K562 (cell line): ENCODE data around the gene ATP5PD. TPM values are rescaled to one million over a fixed set of nuclear protein-coding genes. Genes with fewer than 3 reads are reported as not detected.

Source experiments
- E2F3 ChIP-seq: fragments of 250-450 bp; sonication (Bioruptor Pico); IDR thresholded peaks from 2 replicates; pipeline ENCODE4 v1.4.0; 2020; ENCODE audit warnings: mild to moderate bottlenecking
- ERF ChIP-seq: fragments of 450-650 bp; formaldehyde crosslinking; IDR thresholded peaks from 2 replicates; pipeline ENCODE4 v1.4.0; 2020; ENCODE audit warnings: mild to moderate bottlenecking, mixed read lengths
- ETV6 ChIP-seq, 3 experiments: fragments of 150-350 bp in 1 of 3; sonication (generic) in 1 of 3; formaldehyde crosslinking in 1 of 3; IDR thresholded peaks; 2 replicates each; pipeline versions ENCODE4 v1.6.1 to v1.8.0; 2014 to 2022; ENCODE audit warnings: borderline replicate concordance in 2 of 3, low read depth in 2 of 3, antibody characterized with exemption in 1 of 3, low read length in 1 of 3, mild to moderate bottlenecking in 1 of 3, missing genetic modification reagents in 1 of 3
- HCFC1 ChIP-seq: IDR thresholded peaks from 2 replicates; pipeline ENCODE4 v1.6.1; 2012; ENCODE audit warnings: low read depth, low read length, improper control_type of control experiment
- HMBOX1 ChIP-seq: sonication (generic); IDR thresholded peaks from 2 replicates; pipeline ENCODE4 v1.6.1; 2016
- L3MBTL2 ChIP-seq: fragments of 450-650 bp; IDR thresholded peaks from 2 replicates; pipeline ENCODE4 v1.6.1; 2016; ENCODE audit warnings: mild to moderate bottlenecking, moderate library complexity
- PCBP1 ChIP-seq: fragments of 200-400 bp; formaldehyde crosslinking; IDR thresholded peaks from 2 replicates; pipeline ENCODE4 v1.6.1; 2018; ENCODE audit warnings: mild to moderate bottlenecking, low read depth, low read length; ENCODE audit not compliant: poor library complexity, severe bottlenecking
- POLR2H ChIP-seq: IDR thresholded peaks from 2 replicates; pipeline ENCODE4 v1.6.1; 2016; ENCODE audit warnings: missing genetic modification characterization, low read depth, mild to moderate bottlenecking, control low read depth, missing compliant biosample characterization, moderate library complexity
- RBM25 ChIP-seq: fragments of 200-400 bp; formaldehyde crosslinking; IDR thresholded peaks from 2 replicates; pipeline ENCODE4 v1.6.1; 2018; ENCODE audit warnings: low read length, low read depth, moderate library complexity; ENCODE audit not compliant: severe bottlenecking
- SAFB2 ChIP-seq: fragments of 200-400 bp; formaldehyde crosslinking; IDR thresholded peaks from 2 replicates; pipeline ENCODE4 v1.6.1; 2018; ENCODE audit warnings: borderline replicate concordance, low read length, low read depth, moderate library complexity; ENCODE audit not compliant: severe bottlenecking
- SMAD4 ChIP-seq: fragments of 250-450 bp; sonication (Bioruptor Pico); conservative IDR thresholded peaks from 2 replicates; pipeline ENCODE4 v1.8.0; 2021; ENCODE audit warnings: inconsistent platforms, mild to moderate bottlenecking, moderate library complexity
- SMARCB1 ChIP-seq: IDR thresholded peaks from 2 replicates; pipeline ENCODE4 v1.6.1; 2011; ENCODE audit warnings: improper control_type of control experiment, low read depth; ENCODE audit not compliant: insufficient read length
- SRSF3 ChIP-seq: fragments of 200-400 bp; formaldehyde crosslinking; IDR thresholded peaks from 2 replicates; pipeline ENCODE4 v1.6.1; 2016; ENCODE audit warnings: mild to moderate bottlenecking, low read length, moderate library complexity; ENCODE audit not compliant: insufficient read depth
- SRSF9 ChIP-seq: fragments of 200-400 bp; formaldehyde crosslinking; IDR thresholded peaks from 2 replicates; pipeline ENCODE4 v1.6.1; 2017; ENCODE audit warnings: low read depth, low read length, borderline replicate concordance
- TEAD2 ChIP-seq: fragments of 450-650 bp; IDR thresholded peaks from 2 replicates; pipeline ENCODE4 v1.6.1; 2016; ENCODE audit warnings: missing genetic modification characterization, control low read depth, missing compliant biosample characterization
- THAP7 ChIP-seq: fragments of 250-450 bp; sonication (Bioruptor Pico); IDR thresholded peaks from 2 replicates; pipeline ENCODE4 v1.5.0; 2021
- YY1 ChIP-seq, 3 experiments: IDR thresholded peaks; 2 replicates each; pipeline ENCODE4 v1.6.1; 2011; ENCODE audit warnings: low read length in 2 of 3, mild to moderate bottlenecking in 2 of 3, moderate library complexity in 2 of 3, borderline replicate concordance in 1 of 3, control low read depth in 1 of 3, low read depth in 1 of 3; ENCODE audit not compliant: insufficient read depth in 3 of 3, insufficient replicate concordance in 2 of 3, control insufficient read depth in 1 of 3, insufficient read length in 1 of 3; ENCODE audit errors: extremely low read depth in 1 of 3
- ZBTB7A ChIP-seq: IDR thresholded peaks from 2 replicates; pipeline ENCODE4 v1.6.1; 2011; ENCODE audit warnings: low read depth, mild to moderate bottlenecking, low read length, moderate library complexity, borderline replicate concordance; ENCODE audit not compliant: control insufficient read depth
- ZNF354B ChIP-seq: fragments of 250-450 bp; sonication (Bioruptor Pico); IDR thresholded peaks from 2 replicates; pipeline ENCODE4 v1.4.0; 2020
- ZNF384 ChIP-seq: IDR thresholded peaks from 2 replicates; pipeline ENCODE4 v1.6.1; 2012; ENCODE audit warnings: low read depth, low read length, improper control_type of control experiment
- ZNF584 ChIP-seq: fragments of 200-800 bp; sonication (Bioruptor generic); IDR thresholded peaks from 2 replicates; pipeline ENCODE4 v1.6.1; 2016; ENCODE audit warnings: low read depth, mild to moderate bottlenecking, missing genetic modification characterization, missing compliant biosample characterization
- ZNF639 ChIP-seq, 2 experiments: fragments of 200-800 bp in 1 of 2; sonication (Bioruptor generic) in 1 of 2; sonication (generic) in 1 of 2; formaldehyde crosslinking in 1 of 2; IDR thresholded peaks in 1 of 2; conservative IDR thresholded peaks in 1 of 2; 2 replicates each; pipeline versions ENCODE4 v1.5.0 to v1.6.1; 2016 to 2020; ENCODE audit warnings: missing compliant biosample characterization in 1 of 2, missing genetic modification characterization in 1 of 2, missing genetic modification reagents in 1 of 2
- polyA plus RNA-seq, 8 experiments: library from polyadenylated mRNA; depleted of rRNA in 4 of 8; stranded (reverse) in 5 of 8; unstranded in 3 of 8; fragments of >200 nt; fragmentation: Nextera tagmentation in 2 of 8; fragmentation: Illumina TruSeq in 1 of 8; extraction: Ambion mirVana in 2 of 8; extraction: Trizol in 1 of 8; gene quantifications; 2 replicates each; pipeline versions ENCODE4 v1.2.1 to v1.2.3, GENCODE V29; 2011 to 2014; ENCODE audit warnings: inconsistent platforms in 1 of 8, missing spikeins in 1 of 8
- total RNA-seq, 7 experiments: library from RNA; depleted of rRNA in 6 of 7; stranded (reverse); fragments of >200 nt in 6 of 7; fragmentation: Illumina TruSeq in 2 of 7; extraction: Trizol in 2 of 7; gene quantifications; 2 replicates each; pipeline versions ENCODE4 v1.2.1 to v1.2.3, GENCODE V29; 2011 to 2021; ENCODE audit warnings: low replicate concordance in 1 of 7

ATP5PD gene
- total and polyA plus RNA-seq, 9 of the 15 experiments (the other 6 are each of a cell fraction or from before 2014, with no cell fraction given) = 271 to 828 (median 432) TPM

- no peak for TF ChIP-seq ZNF384
- no peak for TF ChIP-seq POLR2H (tag)
- peak in 1 of 3 experiments; percentile 39 for TF ChIP-seq YY1 (IDR thresholded peaks at IDR 0.05; ENCODE audit: borderline replicate concordance in 1 of 3, control insufficient read depth in 1 of 3, extremely low read depth in 1 of 3, insufficient read depth in 3 of 3, insufficient read length in 1 of 3, insufficient replicate concordance in 2 of 3, low read depth in 1 of 3, low read length in 2 of 3)
- TF ChIP-seq SMARCB1 = no peak
- TF ChIP-seq SRSF3 = no peak
- no peak; the same call in 1 of the 2 replicates for TF ChIP-seq ZNF584 (CRISPR knock-in tag)
- TF ChIP-seq HMBOX1 = no peak
- no peak for TF ChIP-seq SAFB2
- TF ChIP-seq ZNF354B (CRISPR knock-in tag) = no peak
- no peak for TF ChIP-seq PCBP1
- no peak for TF ChIP-seq TEAD2 (tag)
- 0 out of 4 replicates have a peak, but pooled peaks of 1 of the 2 experiments have one; percentile 37 for TF ChIP-seq ZNF639 (CRISPR knock-in tag; conservative IDR thresholded peaks at IDR 0.05 in 1 of 2, IDR thresholded peaks at IDR 0.05 in 1 of 2)
- TF ChIP-seq ERF (CRISPR knock-in tag) = peak; percentile 50; the same call in 1 of the 2 replicates
- TF ChIP-seq HCFC1 = no peak
- TF ChIP-seq E2F3 (CRISPR knock-in tag) = peak; percentile 20; the same call in 1 of the 2 replicates
- TF ChIP-seq ETV6 (IDR thresholded peaks at IDR 0.05; ENCODE audit: borderline replicate concordance in 1 of 2, low read depth in 2 of 2, low read length in 1 of 2) = no peak
- TF ChIP-seq ETV6 (CRISPR knock-in tag; IDR thresholded peaks at IDR 0.05; ENCODE audit: borderline replicate concordance) = no peak
- TF ChIP-seq RBM25 = no peak
- no peak for TF ChIP-seq SRSF9
- TF ChIP-seq THAP7 = no peak
- peak; percentile 32; the same call in 1 of the 2 replicates for TF ChIP-seq L3MBTL2
- TF ChIP-seq ZBTB7A = peak; percentile 86
- TF ChIP-seq SMAD4 (CRISPR knock-in tag) = peak; percentile 29; the same call in 1 of the 2 replicates
Observed at GRCh38 chr17:75087558-75088453, 41.0 kb upstream of the ATP5PD start, which contains the start of gene SLC16A5 (continued).
